GM18508 (cell line): ENCODE data around the gene AQP2.
"Not testable (repeated sequence)": the region's sequence is repeated elsewhere in the genome, so short reads cannot be mapped to it uniquely, and the experiment has no call there.

Experiments
- ATAC-seq: cut with Tn5 transposase; IDR thresholded peaks from one replicate; pipeline ENCODE4 v1.9.1; 2021; ENCODE audit warnings: moderate number of reproducible peaks; ENCODE audit not compliant: insufficient read depth, unreplicated experiment

AQP2 gene

GRCh38 chr12:49984476-49985359, 34.2 kb downstream of the AQP2 start:
- no peak for ATAC-seq

GRCh38 chr12:49985981-49986380, 35.4 kb downstream of the AQP2 start:
- ATAC-seq: no peak

GRCh38 chr12:49986476-49986875, 35.9 kb downstream of the AQP2 start:
- not testable (repeated sequence) for ATAC-seq

GRCh38 chr12:49987625-49988303, 37.2 kb downstream of the AQP2 start:
- no peak for ATAC-seq

GRCh38 chr12:49989400-49989799, 38.9 kb downstream of the AQP2 start:
- not testable (repeated sequence) for ATAC-seq

GRCh38 chr12:49990273-49990672, 39.7 kb downstream of the AQP2 start:
- no peak for ATAC-seq

GRCh38 chr12:49998453-49998852, 47.9 kb downstream of the AQP2 start:
- ATAC-seq: no peak

- no peak for ATAC-seq
Measured at GRCh38 chr12:50003595-50003994, 53.1 kb downstream of the AQP2 start.

- ATAC-seq: no peak
Measured at GRCh38 chr12:50004696-50005095, 54.2 kb downstream of the AQP2 start.

GRCh38 chr12:50005175-50005574, 54.6 kb downstream of the AQP2 start:
- ATAC-seq: no peak

GRCh38 chr12:50006280-50006679, 55.7 kb downstream of the AQP2 start:
- no peak for ATAC-seq

- ATAC-seq: no peak
Measured at GRCh38 chr12:50006754-50007442, 56.4 kb downstream of the AQP2 start.
